GM18907 (cell line): Measurements from ENCODE around the gene MBOAT7.
A peak's percentile ranks its signal among the peaks of the same experiment; 100 is the strongest.
"Not testable (repeated sequence)": the region's sequence is repeated elsewhere in the genome, so short reads cannot be mapped to it uniquely, and the experiment has no call there.

ENCODE experiments used
- ATAC-seq: cut with Tn5 transposase; IDR thresholded peaks from one replicate; pipeline ENCODE4 v1.9.1; 2021; ENCODE audit warnings: mild to moderate bottlenecking, moderate library complexity; ENCODE audit not compliant: unreplicated experiment

MBOAT7 gene

GRCh38 chr19:54189735-54190502 is 539 bp upstream of the MBOAT7 start:
- peak; percentile 61 for ATAC-seq

- no peak for ATAC-seq
These were observed 1.0 kb downstream of the MBOAT7 start for GRCh38 chr19:54188215-54188871.

- ATAC-seq: no peak
These were observed 2.4 kb downstream of the MBOAT7 start for GRCh38 chr19:54186934-54187381.

- no peak for ATAC-seq
These were observed 3.0 kb downstream of the MBOAT7 start for GRCh38 chr19:54186351-54186750.

GRCh38 chr19:54183431-54183830 is 5.9 kb downstream of the MBOAT7 start:
- no peak for ATAC-seq

GRCh38 chr19:54181894-54182293 is 7.5 kb downstream of the MBOAT7 start:
- not testable (repeated sequence) for ATAC-seq

GRCh38 chr19:54180691-54181091 is 8.7 kb downstream of the MBOAT7 start:
- no peak for ATAC-seq

- ATAC-seq: no peak
These were observed 9.4 kb downstream of the MBOAT7 start for GRCh38 chr19:54179921-54180461.

- no peak for ATAC-seq
These were observed 10.0 kb downstream of the MBOAT7 start for GRCh38 chr19:54179262-54179852.

- no peak for ATAC-seq
These were observed 10.7 kb downstream of the MBOAT7 start for GRCh38 chr19:54178581-54179261.

- ATAC-seq: no peak
These were observed 15.2 kb downstream of the MBOAT7 start for GRCh38 chr19:54173951-54174834.

- ATAC-seq: no peak
These were observed 16.1 kb downstream of the MBOAT7 start for GRCh38 chr19:54173359-54173699.

- ATAC-seq: no peak
These were observed 16.7 kb downstream of the MBOAT7 start, which contains the start of gene TMC4 for GRCh38 chr19:54172471-54173358. Gene TMC4, minus strand, starts transcription at chr19:54173160. Its CDS starts 43 bp downstream, at chr19:54173117.

GRCh38 chr19:54171736-54172431 is 17.5 kb downstream of the MBOAT7 start:
- not testable (repeated sequence) for ATAC-seq

GRCh38 chr19:54169149-54169740 is 20.1 kb downstream of the MBOAT7 start:
- no peak for ATAC-seq

GRCh38 chr19:54168174-54168917 is 21.0 kb downstream of the MBOAT7 start:
- ATAC-seq: peak; percentile 65

- no peak for ATAC-seq
These were observed 24.2 kb downstream of the MBOAT7 start for GRCh38 chr19:54165222-54165621.
